NCI-H69 (cell line): Measurements from ENCODE around the gene BEST4.
"Not testable (repeated sequence)": the region's sequence is repeated elsewhere in the genome, so short reads cannot be mapped to it uniquely, and the experiment has no call there.

Experiments
- DNase-seq: peaks from one replicate; lab custom pipeline; 2025; lab: John Stamatoyannopoulos, UW

The BEST4 gene

GRCh38 chr1:44802306-44803061 is 14.5 kb upstream of the BEST4 start:
- no peak for DNase-seq

- no peak for DNase-seq
Observed at GRCh38 chr1:44801491-44802305, 13.7 kb upstream of the BEST4 start.

GRCh38 chr1:44799770-44800584 is 12.0 kb upstream of the BEST4 start, which contains the start of gene PLK3:
TSS of gene PLK3 (plus strand) at chr1:44800377. CDS start at chr1:44800464, 87 bp downstream.
- peak; percentile 96 for DNase-seq

DNA sequence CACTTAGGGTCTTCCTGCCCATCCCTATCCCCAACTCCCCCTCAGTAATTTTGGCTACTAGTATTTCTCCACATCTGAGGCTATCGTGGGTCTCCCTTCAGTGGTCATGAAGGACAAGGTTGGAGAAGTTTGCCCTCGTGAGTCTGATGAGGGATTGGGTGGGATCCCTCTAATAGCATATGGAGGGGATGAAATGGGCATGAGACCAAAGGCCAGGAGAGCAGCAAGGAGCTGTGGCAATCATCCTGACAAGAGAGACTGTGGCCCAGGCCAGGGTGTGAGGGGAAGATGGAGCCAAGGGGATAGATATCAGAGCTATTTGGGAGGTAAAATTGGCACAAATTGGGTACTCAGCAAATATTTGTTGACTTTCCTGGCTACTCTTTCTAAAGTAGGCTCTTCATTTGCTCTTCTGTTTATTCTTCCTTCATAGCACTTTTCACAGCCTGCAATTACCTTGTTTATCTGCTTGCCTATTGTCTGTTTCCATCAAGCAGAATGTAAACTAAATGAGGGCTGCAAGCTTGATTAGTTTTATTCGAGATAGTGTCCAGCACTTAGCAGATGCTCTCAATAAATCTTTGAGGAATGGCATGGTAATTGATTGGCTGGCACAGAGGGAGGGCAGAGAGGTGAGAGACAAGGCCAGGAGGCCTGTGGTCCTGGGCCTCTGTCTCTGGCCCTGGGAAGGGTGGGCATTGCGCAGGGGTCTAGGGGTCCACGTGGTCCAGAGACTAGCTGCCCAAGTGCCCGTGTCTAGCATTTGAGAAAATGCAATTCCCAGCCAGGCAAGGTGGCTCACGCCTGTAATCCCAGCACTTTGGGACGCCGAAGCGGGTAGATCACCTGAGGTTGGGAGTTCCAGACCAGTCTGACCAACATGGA is 10.8 kb upstream of the BEST4 start:
- peak; percentile 67 for DNase-seq

- DNase-seq = not testable (repeated sequence)
Observed at GRCh38 chr1:44797886-44798285, 9.9 kb upstream of the BEST4 start.

GRCh38 chr1:44792736-44793502 is 4.9 kb upstream of the BEST4 start:
- DNase-seq = no peak

DNA sequence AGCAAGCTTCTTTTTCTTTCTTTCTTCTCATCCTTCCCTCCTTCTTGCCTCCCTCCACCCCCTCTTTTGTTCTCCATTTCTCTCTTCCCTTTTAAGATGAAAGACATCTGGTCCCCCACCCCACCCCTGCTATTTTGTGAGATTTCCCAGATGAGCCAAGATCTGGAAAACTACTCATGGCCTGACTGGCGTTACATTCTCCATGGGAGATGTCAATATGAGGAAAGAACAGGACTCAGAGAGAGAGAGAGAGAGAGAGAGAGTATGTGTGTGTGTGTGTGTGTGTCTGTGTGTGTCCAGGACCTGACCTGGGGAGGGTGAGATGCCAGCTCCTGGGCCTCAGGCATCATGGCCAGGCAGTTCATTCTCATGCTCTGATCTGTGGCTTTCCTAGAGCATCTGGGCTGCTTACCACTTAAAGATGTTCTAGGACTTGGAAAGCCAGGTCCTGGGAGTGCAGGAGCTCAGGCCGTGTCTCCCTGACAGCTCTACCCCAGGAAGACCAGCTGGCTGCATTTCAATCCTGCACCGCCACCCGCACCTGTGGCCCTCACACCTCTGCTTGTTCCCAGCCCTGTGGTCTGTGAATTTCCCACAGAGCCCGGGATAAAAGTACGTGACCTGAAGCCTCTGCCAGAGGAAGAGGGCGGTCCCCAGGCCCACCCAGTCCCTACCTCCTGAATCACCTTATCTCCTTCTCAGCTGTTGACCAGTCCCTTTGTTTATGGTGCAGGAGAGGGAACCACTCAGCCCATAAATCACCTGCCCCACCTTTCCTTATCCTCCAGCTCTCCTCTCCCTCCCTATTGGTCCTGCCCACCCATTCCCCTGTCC is 3.2 kb upstream of the BEST4 start:
- no peak for DNase-seq

DNA sequence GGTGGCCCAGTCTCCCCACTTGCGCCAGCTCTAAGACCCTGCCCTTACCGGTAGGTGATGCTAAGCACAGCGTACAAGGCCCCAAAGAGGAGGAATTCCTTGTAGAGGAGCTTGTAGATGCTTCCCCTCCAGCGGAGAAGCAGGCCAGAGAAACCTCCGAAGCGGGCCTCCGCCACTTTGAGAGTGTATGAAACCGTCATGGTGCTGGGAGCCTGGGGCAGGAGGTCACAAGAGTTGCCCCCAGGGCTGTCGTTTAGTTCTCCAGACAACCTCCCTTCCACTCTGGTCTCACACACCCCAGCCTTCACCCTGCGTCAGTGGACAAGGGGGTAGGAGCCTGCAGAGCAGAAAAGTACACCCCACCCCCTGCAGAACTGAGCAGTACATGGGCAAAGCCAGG is 464 bp downstream of the BEST4 start:
- DNase-seq = no peak

DNA sequence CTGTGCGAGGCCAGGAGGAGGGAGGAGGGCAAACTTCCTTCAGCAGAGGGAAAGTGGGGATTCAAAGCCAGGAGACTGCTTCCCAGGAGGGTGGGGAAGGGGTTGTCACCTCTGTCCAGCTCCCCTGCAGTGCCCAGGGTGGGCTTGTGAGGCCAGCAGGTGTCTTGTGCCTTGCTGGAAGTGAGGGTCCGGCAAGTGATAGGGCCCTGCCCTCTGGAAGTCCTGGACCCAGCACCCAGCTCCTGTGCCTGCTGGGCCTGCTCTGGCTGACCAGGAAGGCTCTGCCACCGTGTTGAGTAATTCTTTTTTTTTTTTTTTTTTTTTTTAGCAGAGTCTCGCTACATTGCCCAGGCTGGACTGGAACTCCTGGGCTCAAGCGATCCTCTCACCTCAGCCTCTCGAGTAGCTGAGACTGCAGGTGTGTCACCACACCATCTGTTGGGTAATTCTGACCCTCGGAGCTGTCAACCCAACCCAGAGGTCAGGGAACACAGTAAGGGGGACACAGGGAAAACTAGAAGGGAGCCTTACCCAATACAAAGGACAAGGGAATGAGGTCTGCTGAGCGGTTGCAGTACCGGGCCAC is 1.0 kb downstream of the BEST4 start:
- DNase-seq = no peak

- DNase-seq = peak; percentile 29
Observed at GRCh38 chr1:44786138-44786840, 1.7 kb downstream of the BEST4 start.

GRCh38 chr1:44785501-44786137 is 2.4 kb downstream of the BEST4 start:
- DNase-seq = no peak

GRCh38 chr1:44785029-44785380 is 3.0 kb downstream of the BEST4 start:
- DNase-seq = no peak

GRCh38 chr1:44784094-44785028 is 3.6 kb downstream of the BEST4 start:
- peak; percentile 52 for DNase-seq

DNA sequence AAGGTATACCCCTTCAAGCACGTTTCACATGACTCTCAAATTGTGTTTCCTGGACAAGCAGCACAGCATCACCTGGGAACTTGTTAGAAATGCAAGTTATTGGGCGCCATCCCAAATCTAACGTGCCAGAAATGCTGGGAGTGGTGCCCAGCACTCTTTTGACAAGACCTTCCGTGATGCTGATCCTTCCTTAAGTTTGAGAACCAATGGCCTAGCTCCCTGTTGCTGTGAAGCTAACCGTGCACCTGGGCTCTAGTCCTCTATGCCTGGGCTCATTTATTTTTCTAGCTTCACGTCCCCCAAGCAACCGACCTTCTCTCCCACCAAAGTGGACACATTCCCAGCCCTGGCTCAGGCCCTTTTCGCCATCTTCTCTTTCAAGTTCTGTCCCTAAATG is 4.3 kb downstream of the BEST4 start:
- no peak for DNase-seq

- no peak for DNase-seq
Observed at GRCh38 chr1:44780583-44781121, 7.3 kb downstream of the BEST4 start.

- no peak for DNase-seq
Observed at GRCh38 chr1:44778705-44779576, 9.0 kb downstream of the BEST4 start.
